ENCODE measurements around the gene GFI1.

Gene GFI1

GRCh38 chr1:92487078-92487605, 417 bp upstream of the GFI1 start:
- no peak for DNase-seq

GRCh38 chr1:92485381-92486250, 1.1 kb downstream of the GFI1 start:
- no peak for DNase-seq

- no peak for DNase-seq
Measured at GRCh38 chr1:92484472-92485380, 2.0 kb downstream of the GFI1 start.

GRCh38 chr1:92483610-92484471, 2.9 kb downstream of the GFI1 start:
- DNase-seq = no peak

- no peak for DNase-seq
Measured at GRCh38 chr1:92482665-92483609, 3.8 kb downstream of the GFI1 start.

GRCh38 chr1:92481971-92482664, 4.6 kb downstream of the GFI1 start:
- DNase-seq = no peak

GRCh38 chr1:92481599-92481925, 5.2 kb downstream of the GFI1 start:
- DNase-seq = no peak

GRCh38 chr1:92480813-92481598, 5.7 kb downstream of the GFI1 start:
- no peak for DNase-seq

GRCh38 chr1:92480200-92480812, 6.4 kb downstream of the GFI1 start:
- no peak for DNase-seq

GRCh38 chr1:92479587-92479986, 7.1 kb downstream of the GFI1 start:
- DNase-seq = no peak

GRCh38 chr1:92478393-92478792, 8.3 kb downstream of the GFI1 start:
- no peak for DNase-seq

GRCh38 chr1:92476071-92476631, 10.6 kb downstream of the GFI1 start:
- no peak for DNase-seq

GRCh38 chr1:92475029-92475428, 11.7 kb downstream of the GFI1 start:
- no peak for DNase-seq

GRCh38 chr1:92473781-92474495, 12.8 kb downstream of the GFI1 start:
- DNase-seq = no peak

GRCh38 chr1:92470216-92470615, 16.5 kb downstream of the GFI1 start:
- no peak for DNase-seq

GRCh38 chr1:92466683-92467352, 19.9 kb downstream of the GFI1 start:
- no peak for DNase-seq

- DNase-seq = no peak
Measured at GRCh38 chr1:92465256-92465647, 21.5 kb downstream of the GFI1 start.
